Colonic mucosa (tissue), 4 donors: ENCODE measurements around the gene GALNT1. TPM values are rescaled to one million over a fixed set of nuclear protein-coding genes. Genes with fewer than 3 reads are reported as not detected.

ENCODE experiments used
- DNase-seq: peaks from one replicate; pipeline ENCODE4 v3.0.0-alpha.2; 2020
- H3K27ac ChIP-seq: fragments of 200-600 bp; one replicate; pipeline ENCODE4 v1.8.0; 2021
- H3K27me3 ChIP-seq: fragments of 200-600 bp; one replicate; pipeline ENCODE4 v1.8.0; 2021
- H3K36me3 ChIP-seq: fragments of 200-600 bp; one replicate; pipeline ENCODE4 v1.8.0; 2021
- H3K4me1 ChIP-seq: fragments of 200-600 bp; one replicate; pipeline ENCODE4 v1.8.0; 2021; ENCODE audit warnings: mild to moderate bottlenecking
- H3K4me3 ChIP-seq: fragments of 200-600 bp; one replicate; pipeline ENCODE4 v1.8.0; 2021
- H3K9ac ChIP-seq, 2 donors: one replicate each; pipeline ENCODE4 v1.7.0; 2013; ENCODE audit warnings: control low read depth in 2 of 2, low read depth in 2 of 2, low read length in 2 of 2
- H3K9me3 ChIP-seq: fragments of 200-600 bp; one replicate; pipeline ENCODE4 v1.8.0; 2021
- intact Hi-C: fragments of 100-400 bp; cut with DNase I; formaldehyde crosslinking; loops from one replicate; pipeline ENCODE4 v1.14.1; 2022
- total RNA-seq, 2 donors: library from RNA; stranded (reverse); fragmentation: NEBNext Ultra II Directional in 1 of 2; extraction: Animal tissue kit (Norgen Biotek cat#: 25700) in 1 of 2; gene quantifications; one replicate each; pipeline ENCODE4 v1.2.1, GENCODE V29; 2021
- TF ChIP-seq, protein P1 (sequence below): fragments of 200-600 bp; IDR thresholded peaks from one replicate; pipeline ENCODE4 v1.8.0; 2022; ENCODE audit warnings: antibody characterized with exemption, mild to moderate bottlenecking
- donor health status: healthy.
- donor health status: DM: no; HTN: no; CAD: no.
- donor health status: DM: no; HTN: no; CAD: no.

GALNT1 gene
- total RNA-seq, 2 donors from 2014 or later: 108 to 140 TPM

- no peaks in the 10 kb centered on the region for H3K4me1 ChIP-seq
- H3K36me3 ChIP-seq: no peaks in the 10 kb centered on the region
- H3K4me3 ChIP-seq: no peak overlapping the region
- intact Hi-C loops: no loop called here
- DNase-seq: no peak
- TF ChIP-seq, protein P1, sequence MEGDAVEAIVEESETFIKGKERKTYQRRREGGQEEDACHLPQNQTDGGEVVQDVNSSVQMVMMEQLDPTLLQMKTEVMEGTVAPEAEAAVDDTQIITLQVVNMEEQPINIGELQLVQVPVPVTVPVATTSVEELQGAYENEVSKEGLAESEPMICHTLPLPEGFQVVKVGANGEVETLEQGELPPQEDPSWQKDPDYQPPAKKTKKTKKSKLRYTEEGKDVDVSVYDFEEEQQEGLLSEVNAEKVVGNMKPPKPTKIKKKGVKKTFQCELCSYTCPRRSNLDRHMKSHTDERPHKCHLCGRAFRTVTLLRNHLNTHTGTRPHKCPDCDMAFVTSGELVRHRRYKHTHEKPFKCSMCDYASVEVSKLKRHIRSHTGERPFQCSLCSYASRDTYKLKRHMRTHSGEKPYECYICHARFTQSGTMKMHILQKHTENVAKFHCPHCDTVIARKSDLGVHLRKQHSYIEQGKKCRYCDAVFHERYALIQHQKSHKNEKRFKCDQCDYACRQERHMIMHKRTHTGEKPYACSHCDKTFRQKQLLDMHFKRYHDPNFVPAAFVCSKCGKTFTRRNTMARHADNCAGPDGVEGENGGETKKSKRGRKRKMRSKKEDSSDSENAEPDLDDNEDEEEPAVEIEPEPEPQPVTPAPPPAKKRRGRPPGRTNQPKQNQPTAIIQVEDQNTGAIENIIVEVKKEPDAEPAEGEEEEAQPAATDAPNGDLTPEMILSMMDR: no peak
- no peak overlapping the region for H3K27ac ChIP-seq
- H3K9me3 ChIP-seq: no peaks in the 10 kb centered on the region
- no peaks in the 10 kb centered on the region for H3K27me3 ChIP-seq
- no peak overlapping the region for H3K9ac ChIP-seq
Measured at GRCh38 chr18:35603528-35603927, 22.0 kb downstream of the GALNT1 start.

GRCh38 chr18:35604369-35604768 is 22.8 kb downstream of the GALNT1 start:
- Histone ChIP-seq H3K9me3 (no peaks in the 10 kb centered on the region), H3K4me1 (no peaks in the 10 kb centered on the region), H3K9ac (no peak overlapping the region), H3K27ac (no peak overlapping the region), H3K4me3 (no peak overlapping the region), H3K36me3 (no peaks in the 10 kb centered on the region), H3K27me3 (no peaks in the 10 kb centered on the region)
- TF ChIP-seq, protein P1: no peak
- no peak for DNase-seq
- intact Hi-C loops: no loop called here

DNA sequence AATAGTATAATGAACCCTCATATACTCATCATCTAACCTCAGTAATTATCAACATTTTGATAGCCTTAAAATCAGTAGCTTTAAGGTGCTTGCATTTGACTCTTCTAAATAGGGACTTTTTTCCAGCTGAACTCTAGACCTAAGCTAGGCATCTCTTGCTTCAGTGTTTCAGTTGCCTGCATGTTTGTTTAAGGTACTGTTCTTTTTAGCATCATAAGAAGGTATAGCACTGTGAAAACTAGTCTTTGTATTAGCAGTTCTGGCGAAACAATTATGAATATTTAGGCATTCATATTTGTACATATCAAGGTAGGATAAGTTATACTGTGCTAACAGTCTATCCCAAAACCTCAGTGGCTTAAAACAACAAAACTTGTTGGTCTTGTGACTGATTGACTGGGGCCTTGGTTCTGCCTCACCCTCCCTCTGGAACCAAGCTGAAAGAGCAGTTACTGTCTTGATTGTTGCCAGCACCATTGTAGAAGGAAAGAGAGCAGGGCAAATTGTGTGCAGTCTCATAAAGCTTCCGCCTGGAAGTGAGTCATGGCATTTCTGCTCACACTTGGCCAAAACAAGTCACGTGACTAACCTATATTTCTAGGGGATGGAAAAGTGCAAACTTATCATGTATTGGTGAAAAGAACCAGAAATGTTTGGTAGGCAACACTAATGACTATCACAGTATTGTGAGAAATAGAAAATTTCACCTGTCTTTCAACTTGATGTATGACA is 24.3 kb downstream of the GALNT1 start:
- Histone ChIP-seq H3K4me3 (no peak overlapping the region), H3K27me3 (no peaks in the 10 kb centered on the region), H3K4me1 (peaks cover 6% of the 10 kb centered on the region), H3K27ac (no peak overlapping the region), H3K9me3 (no peaks in the 10 kb centered on the region), H3K9ac (no peak overlapping the region), H3K36me3 (no peaks in the 10 kb centered on the region)
- no peak for DNase-seq
- TF ChIP-seq, protein P1: no peak
- intact Hi-C loops: no loop called here

DNA sequence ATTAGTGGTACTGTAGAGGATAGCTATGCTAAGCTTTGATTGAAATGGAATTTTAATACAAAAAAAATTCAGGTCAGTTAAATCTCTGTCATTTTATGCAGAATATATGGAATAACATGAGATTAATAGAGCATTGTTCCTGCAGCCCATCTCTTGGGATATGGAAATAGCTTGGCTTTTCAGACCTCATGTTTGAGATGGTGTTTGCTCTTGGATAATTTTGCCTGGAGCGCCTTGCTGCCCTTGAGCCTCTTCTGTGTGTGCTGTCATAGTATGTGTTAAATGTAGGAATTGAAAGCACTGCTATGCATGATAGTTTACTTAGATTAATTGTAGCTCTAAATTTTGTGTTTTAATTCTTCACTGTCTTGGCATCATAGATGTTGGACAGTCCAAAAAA is 27.7 kb downstream of the GALNT1 start:
- Histone ChIP-seq H3K4me1 (peaks cover 6% of the 10 kb centered on the region), H3K9me3 (no peaks in the 10 kb centered on the region), H3K27me3 (no peaks in the 10 kb centered on the region), H3K9ac (no peak overlapping the region), H3K36me3 (no peaks in the 10 kb centered on the region), H3K4me3 (no peak overlapping the region), H3K27ac (no peak overlapping the region)
- no peak for DNase-seq
- intact Hi-C loops: no loop called here
- TF ChIP-seq, protein P1: no peak

GRCh38 chr18:35610089-35610488 is 28.5 kb downstream of the GALNT1 start:
- H3K9me3 ChIP-seq: no peaks in the 10 kb centered on the region
- peak; percentile 56 for DNase-seq
- H3K9ac ChIP-seq: no peak overlapping the region
- TF ChIP-seq, protein P1: no peak
- H3K4me1 ChIP-seq: peaks cover 6% of the 10 kb centered on the region
- intact Hi-C loops: no loop called here
- no peak overlapping the region for H3K27ac ChIP-seq
- no peaks in the 10 kb centered on the region for H3K27me3 ChIP-seq
- H3K36me3 ChIP-seq: no peaks in the 10 kb centered on the region
- H3K4me3 ChIP-seq: no peak overlapping the region
